Measurements from ENCODE around the gene ZNHIT3. TPM values are rescaled to one million over a fixed set of nuclear protein-coding genes. Genes with fewer than 3 reads are reported as not detected.

ZNHIT3 gene
- total RNA-seq, 4 donors from 2014 or later: 24.5 to 43.7 (median 32.8) TPM

GRCh38 chr17:36535669-36536081 lies 49.2 kb downstream of the ZNHIT3 start:
- TF ChIP-seq, protein P1, sequence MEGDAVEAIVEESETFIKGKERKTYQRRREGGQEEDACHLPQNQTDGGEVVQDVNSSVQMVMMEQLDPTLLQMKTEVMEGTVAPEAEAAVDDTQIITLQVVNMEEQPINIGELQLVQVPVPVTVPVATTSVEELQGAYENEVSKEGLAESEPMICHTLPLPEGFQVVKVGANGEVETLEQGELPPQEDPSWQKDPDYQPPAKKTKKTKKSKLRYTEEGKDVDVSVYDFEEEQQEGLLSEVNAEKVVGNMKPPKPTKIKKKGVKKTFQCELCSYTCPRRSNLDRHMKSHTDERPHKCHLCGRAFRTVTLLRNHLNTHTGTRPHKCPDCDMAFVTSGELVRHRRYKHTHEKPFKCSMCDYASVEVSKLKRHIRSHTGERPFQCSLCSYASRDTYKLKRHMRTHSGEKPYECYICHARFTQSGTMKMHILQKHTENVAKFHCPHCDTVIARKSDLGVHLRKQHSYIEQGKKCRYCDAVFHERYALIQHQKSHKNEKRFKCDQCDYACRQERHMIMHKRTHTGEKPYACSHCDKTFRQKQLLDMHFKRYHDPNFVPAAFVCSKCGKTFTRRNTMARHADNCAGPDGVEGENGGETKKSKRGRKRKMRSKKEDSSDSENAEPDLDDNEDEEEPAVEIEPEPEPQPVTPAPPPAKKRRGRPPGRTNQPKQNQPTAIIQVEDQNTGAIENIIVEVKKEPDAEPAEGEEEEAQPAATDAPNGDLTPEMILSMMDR (IDR thresholded peaks at IDR 0.05; ENCODE audit: low read depth): no peak

DNA sequence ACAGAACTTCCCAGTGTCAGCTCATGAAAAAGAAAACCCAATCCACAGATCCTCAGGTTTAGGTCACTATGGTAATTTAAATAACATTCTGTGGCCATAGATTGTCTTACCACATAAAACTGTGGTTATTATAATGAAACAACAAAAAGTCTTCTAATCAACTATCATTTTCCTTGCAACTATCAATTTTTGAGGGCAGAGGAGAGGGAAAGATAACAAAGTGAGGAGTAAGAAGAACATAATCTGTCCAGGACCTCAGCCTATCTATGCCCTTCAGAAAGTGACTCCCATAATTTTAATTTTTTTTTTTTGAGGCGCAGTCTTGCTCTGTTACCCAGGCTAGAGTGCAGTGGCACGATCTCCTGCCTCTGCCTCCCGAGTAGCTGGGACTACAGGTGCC lies 54.2 kb downstream of the ZNHIT3 start:
- TF ChIP-seq, protein P1 (IDR thresholded peaks at IDR 0.05; ENCODE audit: low read depth): no peak

DNA sequence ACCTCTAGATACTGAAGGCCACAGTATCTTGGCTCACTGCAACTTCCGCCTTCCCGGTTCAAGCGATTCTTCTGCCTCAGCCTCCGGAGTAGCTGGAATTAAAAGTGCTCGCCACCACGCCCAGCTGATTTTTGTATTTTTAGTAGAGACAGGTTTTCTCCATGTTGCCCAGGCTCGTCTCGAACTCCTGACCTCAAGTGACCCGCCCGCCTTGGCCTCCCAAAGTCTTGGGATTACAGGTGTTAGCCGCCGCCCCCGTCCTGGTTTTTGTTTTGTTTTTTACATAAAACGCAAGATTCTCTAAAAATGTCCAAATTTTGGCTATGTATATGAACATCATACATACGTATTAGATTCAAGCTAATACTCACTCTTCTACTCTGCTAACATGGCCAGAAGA lies 56.3 kb downstream of the ZNHIT3 start:
- TF ChIP-seq, protein P1 (IDR thresholded peaks at IDR 0.05; ENCODE audit: low read depth): no peak

DNA sequence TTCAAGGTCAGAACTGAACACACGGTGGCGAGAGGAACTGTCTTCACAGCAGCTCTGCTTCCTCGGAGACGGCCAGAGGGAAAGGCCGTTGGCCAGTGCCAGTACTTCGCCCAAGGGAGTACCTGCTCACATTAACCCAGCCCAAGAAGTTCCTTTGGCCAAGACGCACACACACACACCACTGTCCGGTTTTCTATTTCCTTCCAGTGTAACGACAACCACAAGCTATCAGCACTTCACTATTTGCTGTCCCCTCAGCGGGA lies 57.5 kb downstream of the ZNHIT3 start:
- TF ChIP-seq, protein P1 (IDR thresholded peaks at IDR 0.05; ENCODE audit: low read depth): no peak

DNA sequence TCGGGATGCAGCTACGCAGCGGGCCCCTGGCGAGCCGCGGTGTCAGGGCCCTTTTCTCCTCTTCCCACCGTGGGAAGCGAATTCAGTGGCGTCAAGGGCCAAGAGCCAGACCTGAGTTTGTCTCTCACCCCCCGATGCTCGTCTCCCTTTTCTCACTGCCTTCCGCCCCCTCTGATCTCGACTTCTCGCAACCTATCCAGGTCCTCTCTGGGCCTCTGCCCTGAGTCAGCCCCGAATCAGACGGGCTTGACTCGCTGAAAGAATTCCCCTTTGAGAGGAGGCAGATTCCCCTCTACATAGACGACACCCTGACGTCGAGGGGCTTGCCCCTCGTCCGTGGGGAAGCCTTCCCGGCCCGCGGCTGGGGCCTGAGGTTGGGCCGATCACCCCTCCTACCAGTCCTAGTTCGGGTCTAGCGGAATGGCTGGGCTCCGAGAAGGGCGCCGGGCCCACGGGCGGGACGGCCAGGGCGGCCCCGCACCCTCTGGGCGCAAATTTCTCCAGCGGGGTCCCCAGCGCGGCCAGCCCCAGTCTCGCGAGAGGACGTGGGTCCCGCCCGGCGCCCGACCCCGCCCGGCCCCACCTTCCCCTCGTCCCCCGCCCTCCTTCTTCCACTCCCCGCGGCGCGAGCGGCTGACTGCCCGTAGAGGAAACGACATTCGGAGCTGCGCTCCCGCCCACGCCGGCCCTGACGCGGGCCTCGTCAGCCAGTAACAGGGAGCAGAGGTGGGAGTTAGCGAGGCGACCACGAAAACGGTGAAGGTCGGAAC lies 58.0 kb downstream of the ZNHIT3 start, which contains the start of gene GGNBP2:
GGNBP2 (plus strand) TSS at position 613 of the 770 bp plus-strand sequence. CDS start 806 bp downstream, outside the sequence.
- TF ChIP-seq, protein P1 (IDR thresholded peaks at IDR 0.05; ENCODE audit: low read depth): no peak

GRCh38 chr17:36545077-36545464 lies 58.6 kb downstream of the ZNHIT3 start:
- TF ChIP-seq, protein P1 (IDR thresholded peaks at IDR 0.05; ENCODE audit: low read depth): no peak

Small RNA genes lying within 50 kb of the gene (small RNA-seq; reads per million reads assigned to genes)
- gene RNA5SP439: not detected

Other genes with a start within 250 kb of the ZNHIT3 start
- not detected for gene TBC1D3I, start 222.1 kb upstream of the ZNHIT3 start, total RNA-seq
- gene TBC1D3G, start 162.8 kb upstream of the ZNHIT3 start, total RNA-seq: 1 to 10 TPM in 1 of 4 donors, not detected in 3; 3.1 TPM
- not detected for gene TBC1D3H, start 98.2 kb upstream of the ZNHIT3 start, total RNA-seq
- gene MYO19, start 48.2 kb downstream of the ZNHIT3 start, total RNA-seq: 10 to 100 TPM; 33.3 to 76.1 (median 48.1) TPM
- 10 to 100 TPM in 1 of 4 donors, 1 to 10 TPM in 3; 1.7 to 10.1 (median 3.3) TPM for gene PIGW, start 48.3 kb downstream of the ZNHIT3 start, total RNA-seq
- 10 to 100 TPM; 64.1 to 96.5 (median 91.7) TPM for gene GGNBP2, start 58.2 kb downstream of the ZNHIT3 start, total RNA-seq
- 10 to 100 TPM in 1 of 4 donors, 1 to 10 TPM in 3; 5.3 to 12.1 (median 7.9) TPM for gene DHRS11, start 105.2 kb downstream of the ZNHIT3 start, total RNA-seq
- gene MRM1, start 114.9 kb downstream of the ZNHIT3 start, total RNA-seq: 1 to 10 TPM; 3.4 to 9.6 (median 5.4) TPM

Data from subcutaneous adipose tissue (tissue), 4 donors.